ENCODE data around the gene KIAA1755. TPM values are rescaled to one million over a fixed set of nuclear protein-coding genes. Genes with fewer than 3 reads are reported as not detected.

KIAA1755 gene
- total and polyA plus RNA-seq, 2 of the 4 experiments (the other 2 are of a cell fraction): 2.5 to 5.1 TPM

DNA sequence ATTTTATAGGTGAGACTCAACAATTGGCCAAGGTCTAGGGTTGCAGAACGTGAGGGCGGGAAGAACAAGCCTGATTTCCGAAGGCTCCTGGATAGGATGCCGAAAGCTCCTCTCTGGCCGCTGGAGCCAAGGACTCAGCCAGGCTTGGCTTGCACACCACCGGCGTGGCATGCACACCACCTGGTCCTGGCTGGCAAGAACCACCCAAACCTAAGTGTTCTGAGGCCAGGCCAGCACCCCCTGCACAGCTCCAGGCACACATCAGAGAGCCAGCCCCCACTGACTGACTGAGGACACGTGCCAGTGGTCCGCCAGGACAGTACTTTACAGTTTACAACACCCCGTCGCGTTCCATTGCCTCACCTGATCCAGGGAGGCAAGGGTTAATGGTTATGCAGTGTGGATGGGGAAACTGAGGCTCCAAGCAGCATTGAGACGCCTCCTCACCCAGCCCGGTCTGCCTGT, 95.9 kb downstream of the KIAA1755 start:
- WGBS, 2 experiments (ENCODE audit: extremely low coverage in 2 of 2, insufficient read length in 1 of 2): 80% methylated on average over 3 of the region's 14 CpGs; no CpG with 5 or more reads in 1 of the 2 experiments
- Histone ChIP-seq H4K91ac (ENCODE audit: insufficient read depth, low read depth, low read length) (peak overlapping the region; percentile 57; the same call in 1 of the 2 replicates), H3K4ac (ENCODE audit: low read depth, low read length) (peak overlapping the region; percentile 92), H3K4me1 (ENCODE audit: control insufficient read depth, insufficient read depth, low read length) (peaks cover 43% of the 10 kb centered on the region), H3K4me2 (ENCODE audit: low read depth, low read length) (peak overlapping the region; percentile 96), H3K23ac (ENCODE audit: low read depth, low read length) (peak overlapping the region; percentile 67), H3K9me3 (ENCODE audit: control insufficient read depth, insufficient read depth, low read length) (no peaks in the 10 kb centered on the region), H2AK5ac (ENCODE audit: low read depth, low read length) (peak overlapping the region; percentile 99), H2BK120ac (ENCODE audit: low read depth, low read length) (peak overlapping the region; percentile 71), H4K5ac (ENCODE audit: low read depth, low read length) (peak overlapping the region; percentile 21), H2BK5ac (ENCODE audit: low read depth, low read length, poor library complexity, severe bottlenecking) (peak overlapping the region; percentile 52), H2AFZ (replicated peaks; ENCODE audit: low read length, poor library complexity) (peak overlapping the region; percentile 91), H3K79me1 (ENCODE audit: low read depth in 1 of 2, low read length in 2 of 2) (peaks cover 24 to 61% of the 10 kb centered on the region in 2 experiments), H3K36me3 (ENCODE audit: control insufficient read depth, insufficient read depth, low read length) (peaks cover 15% of the 10 kb centered on the region), H3K9me1 (ENCODE audit: insufficient read depth, low read length) (peaks cover 27% of the 10 kb centered on the region), H3K27me3 (ENCODE audit: control insufficient read depth, insufficient read depth, low read length) (no peaks in the 10 kb centered on the region), H3K14ac (replicated peaks; ENCODE audit: low read depth, low read length) (peak overlapping the region; percentile 98), H3K18ac (ENCODE audit: low read depth, low read length) (peak overlapping the region; percentile 31), H3K4me3 (ENCODE audit: insufficient read depth, low read depth, low read length) (peak overlapping the region; percentile 50), H2BK20ac (ENCODE audit: low read depth, low read length) (peak overlapping the region; percentile 63), H4K8ac (ENCODE audit: low read depth in 2 of 2, low read length in 2 of 2) (peak overlapping the region; percentile 28 to 73; a peak in 2 of 4 replicates), H2BK15ac (ENCODE audit: low read depth, low read length) (peak overlapping the region; percentile 98; the same call in 2 of the 3 replicates), H2AK9ac (replicated peaks; ENCODE audit: low read depth, low read length, poor library complexity) (peak overlapping the region; percentile 95), H3K9ac (ENCODE audit: low read depth, low read length) (peak overlapping the region; percentile 64), H3K56ac (ENCODE audit: extremely low read depth, insufficient read depth, low read length) (no peak overlapping the region), H4K20me1 (ENCODE audit: insufficient read depth, low read length) (no peaks in the 10 kb centered on the region; the same call in 1 of the 2 replicates), H3K27ac (ENCODE audit: insufficient read depth, low read length) (peak overlapping the region; percentile 34)
- ChIA-PET CTCF (interaction anchor here (0.9 to 2.4 kb wide), 4 partner anchors 41 to 93 kb away, joined by 3 to 9 read pairs (median 4); no protein-coding TSS in a partner anchor), POLR2A (ENCODE audit: unreplicated experiment) (interaction anchor here (0.6 kb wide), 1 partner anchor 71 kb away, joined by 7 read pairs; no protein-coding TSS in a partner anchor)
- ATAC-seq (ENCODE audit: low read depth): no peak
- TF ChIP-seq MAFK (IDR thresholded peaks at IDR 0.05; ENCODE audit: low read depth, low read length) (no peak), BHLHE40 (IDR thresholded peaks at IDR 0.05; ENCODE audit: low read depth, low read length) (no peak), CHD1 (IDR thresholded peaks at IDR 0.05; ENCODE audit: low read depth, low read length) (no peak), MXI1 (IDR thresholded peaks at IDR 0.05; ENCODE audit: borderline replicate concordance, low read depth, low read length) (no peak), POLR2A (IDR thresholded peaks at IDR 0.05; ENCODE audit: low read depth, low read length) (no peak), SMC3 (IDR thresholded peaks at IDR 0.05; ENCODE audit: low read depth, low read length) (no peak), NFE2L2 (IDR thresholded peaks at IDR 0.05; ENCODE audit: low read depth, low read length) (no peak), MAZ (IDR thresholded peaks at IDR 0.05; ENCODE audit: borderline replicate concordance, low read depth, low read length) (no peak), FOS (IDR thresholded peaks at IDR 0.05; ENCODE audit: low read depth, low read length) (no peak)
- TF ChIP-seq, protein P1, sequence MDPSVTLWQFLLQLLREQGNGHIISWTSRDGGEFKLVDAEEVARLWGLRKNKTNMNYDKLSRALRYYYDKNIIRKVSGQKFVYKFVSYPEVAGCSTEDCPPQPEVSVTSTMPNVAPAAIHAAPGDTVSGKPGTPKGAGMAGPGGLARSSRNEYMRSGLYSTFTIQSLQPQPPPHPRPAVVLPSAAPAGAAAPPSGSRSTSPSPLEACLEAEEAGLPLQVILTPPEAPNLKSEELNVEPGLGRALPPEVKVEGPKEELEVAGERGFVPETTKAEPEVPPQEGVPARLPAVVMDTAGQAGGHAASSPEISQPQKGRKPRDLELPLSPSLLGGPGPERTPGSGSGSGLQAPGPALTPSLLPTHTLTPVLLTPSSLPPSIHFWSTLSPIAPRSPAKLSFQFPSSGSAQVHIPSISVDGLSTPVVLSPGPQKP (IDR thresholded peaks at IDR 0.05; ENCODE audit: borderline replicate concordance, low read depth, low read length): no peak
- intact Hi-C loops (cut with micrococcal nuclease) (loop anchor here (1.0 kb wide), 2 partner anchors 91 to 107 kb away; no protein-coding TSS in a partner anchor), in situ Hi-C loops (cut with MboI; ENCODE audit: low sequenced_read_pairs) (loop anchor here (5.0 kb wide), 2 partner anchors 53 to 87 kb away; no protein-coding TSS in a partner anchor), dilution Hi-C loops (cut with HindIII; ENCODE audit: low sequenced_read_pairs, unreplicated experiment) (no loop called here)
- no TSS peak for BruUV-seq (replicated peaks)
- DNase-seq: no peak

All from IMR-90 (cell line).